MCF 10A (cell line): ENCODE data around the gene ABLIM1. TPM values are rescaled to one million over a fixed set of nuclear protein-coding genes. Genes with fewer than 3 reads are reported as not detected.

Source experiments
- BruUV-seq: library from RNA; stranded (reverse); fragments of 400-500 nt; replicated peaks from 2 replicates; lab custom pipeline; 2021; lab: Mats Ljungman, UMichigan
- CTCF ChIA-PET: fragments of 300-600 bp; sonication (Branson Sonifier 250); formaldehyde crosslinking; extraction: SDS; loops from one replicate; lab custom pipeline; 2021; ENCODE audit warnings: antibody characterized with exemption, inconsistent platforms; lab: Yijun Ruan, JAX
- POLR2A ChIA-PET: fragments of 300-600, 350-650 bp; sonication (Branson Sonifier 250); formaldehyde crosslinking; extraction: SDS; loops from one replicate; lab custom pipeline; 2020; ENCODE audit warnings: antibody characterized with exemption, inconsistent platforms; lab: Yijun Ruan, JAX
- DNase-seq: peaks from one replicate; pipeline ENCODE4 v3.0.0-alpha.2; 2018; ENCODE audit not compliant: unreplicated experiment
- H3K27ac Mint-ChIP-seq: one replicate; pipeline ENCODE4 v1.8.0; 2022; ENCODE audit warnings: mild to moderate bottlenecking, low read depth, mixed read lengths; ENCODE audit not compliant: unreplicated experiment
- H3K27me3 Mint-ChIP-seq: one replicate; pipeline ENCODE4 v1.8.0; 2022; ENCODE audit warnings: mixed read lengths; ENCODE audit not compliant: insufficient read depth, unreplicated experiment
- H3K36me3 Mint-ChIP-seq: one replicate; pipeline ENCODE4 v1.8.0; 2022; ENCODE audit warnings: mild to moderate bottlenecking, moderate library complexity, mixed read lengths; ENCODE audit not compliant: insufficient read depth, unreplicated experiment
- H3K4me1 Mint-ChIP-seq: one replicate; pipeline ENCODE4 v1.8.0; 2022; ENCODE audit warnings: mixed read lengths; ENCODE audit not compliant: insufficient read depth, unreplicated experiment
- H3K4me3 Mint-ChIP-seq: one replicate; pipeline ENCODE4 v1.8.0; 2022; ENCODE audit warnings: mild to moderate bottlenecking, moderate library complexity, mixed read lengths; ENCODE audit not compliant: unreplicated experiment
- H3K9me3 Mint-ChIP-seq: one replicate; pipeline ENCODE4 v1.8.0; 2022; ENCODE audit warnings: mixed read lengths; ENCODE audit not compliant: unreplicated experiment
- intact Hi-C: fragments of 100-400 bp; cut with micrococcal nuclease; formaldehyde crosslinking; loops from 2 replicates; pipeline ENCODE4 v1.14.1; 2022
- total RNA-seq: library from RNA; stranded (reverse); gene quantifications from 2 replicates; pipeline ENCODE4 v1.2.3, GENCODE V29; 2022
- TF ChIP-seq, protein P1 (sequence below): fragments of 200-600 bp; IDR thresholded peaks from one replicate; pipeline ENCODE4 v1.8.0; 2022; ENCODE audit warnings: antibody characterized with exemption, mild to moderate bottlenecking; ENCODE audit not compliant: unreplicated experiment

The ABLIM1 gene
- total RNA-seq, 1 experiment from 2014 or later, result 94.5 TPM

DNA sequence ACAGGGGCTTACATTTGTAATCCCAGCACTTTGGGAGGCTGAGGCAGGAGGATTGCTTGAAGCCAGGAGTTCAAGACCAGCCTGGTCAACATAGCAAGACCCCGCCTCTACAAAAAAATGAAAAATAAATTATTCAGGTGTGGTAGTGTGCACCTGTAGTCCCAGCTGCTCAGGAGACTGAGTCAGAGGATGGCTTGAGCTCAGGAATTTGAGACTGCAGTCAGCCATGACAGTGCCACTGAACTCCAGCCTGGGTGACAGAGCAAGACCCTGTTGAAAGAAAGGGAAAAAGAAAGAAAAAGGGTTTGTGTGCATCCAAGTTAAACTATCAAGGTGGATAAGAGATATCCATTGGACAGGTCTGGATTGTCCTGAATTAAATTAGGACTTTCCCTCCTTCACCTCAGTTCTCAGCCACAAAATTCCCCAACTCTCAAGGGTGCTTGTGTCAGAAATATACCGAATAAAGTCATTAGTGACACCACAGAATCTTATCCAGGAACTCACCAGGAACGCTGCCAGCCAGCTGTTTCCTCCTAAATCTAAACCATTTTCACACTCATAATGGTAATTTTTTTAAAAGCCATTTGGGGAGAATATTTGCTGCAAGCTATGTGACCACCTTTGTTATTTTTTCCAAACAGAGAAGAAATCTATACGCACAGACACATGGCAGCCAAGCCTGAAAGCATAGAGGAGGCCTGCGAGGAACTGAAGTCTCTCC lies 265.8 kb downstream of the ABLIM1 start:
- H3K9me3 Mint-ChIP-seq, result no peaks in the 10 kb centered on the region
- ChIA-PET CTCF (interaction anchor here (0.6 kb wide), 3 partner anchors 58 to 102 kb away, joined by 3 to 4 read pairs (median 3); no protein-coding TSS in a partner anchor), POLR2A (interaction anchor here (0.6 to 1.5 kb wide), 3 partner anchors 16 to 134 kb away, joined by 4 read pairs; no protein-coding TSS in a partner anchor)
- no TSS peak for BruUV-seq
- H3K4me3 Mint-ChIP-seq, result no peak overlapping the region
- peaks cover 69% of the 10 kb centered on the region for H3K4me1 Mint-ChIP-seq
- intact Hi-C loops, result no loop called here
- H3K36me3 Mint-ChIP-seq, result peaks cover 5% of the 10 kb centered on the region
- H3K27me3 Mint-ChIP-seq, result no peaks in the 10 kb centered on the region
- no peak overlapping the region for H3K27ac Mint-ChIP-seq
- TF ChIP-seq, protein P1, sequence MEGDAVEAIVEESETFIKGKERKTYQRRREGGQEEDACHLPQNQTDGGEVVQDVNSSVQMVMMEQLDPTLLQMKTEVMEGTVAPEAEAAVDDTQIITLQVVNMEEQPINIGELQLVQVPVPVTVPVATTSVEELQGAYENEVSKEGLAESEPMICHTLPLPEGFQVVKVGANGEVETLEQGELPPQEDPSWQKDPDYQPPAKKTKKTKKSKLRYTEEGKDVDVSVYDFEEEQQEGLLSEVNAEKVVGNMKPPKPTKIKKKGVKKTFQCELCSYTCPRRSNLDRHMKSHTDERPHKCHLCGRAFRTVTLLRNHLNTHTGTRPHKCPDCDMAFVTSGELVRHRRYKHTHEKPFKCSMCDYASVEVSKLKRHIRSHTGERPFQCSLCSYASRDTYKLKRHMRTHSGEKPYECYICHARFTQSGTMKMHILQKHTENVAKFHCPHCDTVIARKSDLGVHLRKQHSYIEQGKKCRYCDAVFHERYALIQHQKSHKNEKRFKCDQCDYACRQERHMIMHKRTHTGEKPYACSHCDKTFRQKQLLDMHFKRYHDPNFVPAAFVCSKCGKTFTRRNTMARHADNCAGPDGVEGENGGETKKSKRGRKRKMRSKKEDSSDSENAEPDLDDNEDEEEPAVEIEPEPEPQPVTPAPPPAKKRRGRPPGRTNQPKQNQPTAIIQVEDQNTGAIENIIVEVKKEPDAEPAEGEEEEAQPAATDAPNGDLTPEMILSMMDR, result no peak
- no peak for DNase-seq

DNA sequence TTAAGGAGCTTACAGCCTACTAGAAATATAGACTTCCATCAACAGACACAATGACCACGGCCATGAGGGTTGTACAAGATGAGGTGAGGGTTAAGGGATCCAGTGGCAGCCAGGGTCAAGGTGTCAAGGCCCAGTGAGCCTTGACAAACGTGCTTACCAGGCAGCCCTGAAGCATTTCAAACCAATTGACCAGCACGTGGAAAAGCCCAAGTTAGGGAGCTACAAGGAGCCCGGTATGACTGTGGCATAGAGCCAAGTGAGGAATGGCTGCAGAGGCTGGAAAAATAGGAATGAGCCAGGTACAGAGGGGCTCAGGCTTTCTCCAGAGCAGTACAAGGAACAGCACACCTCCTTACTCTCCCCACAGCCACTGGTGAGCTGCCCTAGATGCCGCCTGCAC lies 266.5 kb downstream of the ABLIM1 start:
- Mint-ChIP-seq H3K4me3 (no peak overlapping the region), H3K4me1 (peaks cover 64% of the 10 kb centered on the region), H3K36me3 (peaks cover 5% of the 10 kb centered on the region), H3K27ac (peak overlapping the region; percentile 60), H3K9me3 (no peaks in the 10 kb centered on the region), H3K27me3 (no peaks in the 10 kb centered on the region)
- intact Hi-C loops, result no loop called here
- ChIA-PET POLR2A (interaction anchor here (0.7 to 1.5 kb wide), 4 partner anchors 11 to 120 kb away, joined by 3 to 4 read pairs (median 4); no protein-coding TSS in a partner anchor), CTCF (interaction anchor here (0.6 kb wide), 1 partner anchor 102 kb away, joined by 3 read pairs; no protein-coding TSS in a partner anchor)
- TF ChIP-seq, protein P1, result no peak
- BruUV-seq, result no TSS peak
- DNase-seq, result no peak

DNA sequence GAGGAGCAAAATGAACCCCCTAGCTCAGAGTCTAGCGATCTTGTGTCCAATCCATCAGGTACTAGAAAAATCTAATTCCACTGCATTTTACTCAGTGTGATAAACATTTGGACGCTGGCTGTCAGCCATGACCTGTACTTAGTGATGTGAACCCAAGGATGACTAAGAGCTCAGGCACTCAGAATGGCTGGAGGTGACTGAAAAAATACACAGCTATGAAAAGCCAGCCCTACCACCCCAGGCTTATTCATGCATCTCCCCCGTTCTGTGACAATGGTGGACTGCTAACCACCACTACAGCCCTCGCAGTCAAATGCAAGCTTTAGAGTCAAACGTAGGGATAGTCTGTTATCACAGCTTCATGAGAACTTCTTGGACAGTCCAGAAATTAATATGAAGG lies 268.6 kb downstream of the ABLIM1 start:
- Mint-ChIP-seq H3K36me3 (peaks cover 5% of the 10 kb centered on the region), H3K9me3 (no peaks in the 10 kb centered on the region), H3K4me3 (no peak overlapping the region), H3K27me3 (no peaks in the 10 kb centered on the region), H3K27ac (peak overlapping the region; percentile 29), H3K4me1 (peaks cover 56% of the 10 kb centered on the region)
- intact Hi-C loops, result no loop called here
- BruUV-seq, result no TSS peak
- TF ChIP-seq, protein P1, result no peak
- peak; percentile 79 for DNase-seq
- ChIA-PET CTCF (interaction anchor here (1.0 to 1.2 kb wide), 3 partner anchors 14 to 86 kb away, joined by 3 to 4 read pairs (median 3); no protein-coding TSS in a partner anchor), POLR2A (interaction anchor here (1.9 kb wide), 1 partner anchor 13 kb away, joined by 8 read pairs; no protein-coding TSS in a partner anchor)

DNA sequence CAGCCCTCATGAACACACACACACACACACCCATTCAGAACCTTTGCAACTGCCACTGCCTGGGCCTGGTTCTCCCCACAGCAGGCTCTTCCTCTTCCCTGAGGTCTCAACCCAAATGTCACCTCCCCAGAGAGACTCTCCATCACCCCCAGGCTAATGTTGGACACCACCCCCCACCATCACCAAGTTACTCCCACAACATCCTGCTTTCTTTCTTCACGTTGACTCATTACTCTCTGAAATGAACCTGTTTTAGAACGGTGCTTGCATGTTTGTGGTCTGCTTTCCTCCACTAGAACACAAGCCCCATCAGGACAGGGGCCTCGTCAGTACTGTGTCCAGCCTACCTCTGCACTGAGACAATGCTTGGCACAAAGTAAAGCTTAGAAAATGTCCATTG lies 269.8 kb downstream of the ABLIM1 start:
- no peak for DNase-seq
- Mint-ChIP-seq H3K27ac (no peak overlapping the region), H3K4me1 (peaks cover 44% of the 10 kb centered on the region), H3K4me3 (no peak overlapping the region), H3K27me3 (no peaks in the 10 kb centered on the region), H3K9me3 (no peaks in the 10 kb centered on the region), H3K36me3 (peaks cover 5% of the 10 kb centered on the region)
- ChIA-PET POLR2A (interaction anchor here (0.7 to 1.9 kb wide), 2 partner anchors 14 to 31 kb away, joined by 4 to 8 read pairs; no protein-coding TSS in a partner anchor), CTCF (interaction anchor here (0.6 to 1.2 kb wide), 5 partner anchors 13 to 84 kb away, joined by 3 to 4 read pairs (median 3); no protein-coding TSS in a partner anchor)
- intact Hi-C loops, result no loop called here
- no TSS peak for BruUV-seq
- TF ChIP-seq, protein P1, result no peak
